GM21786 (cell line): ENCODE data around the gene CYTL1.
"Not testable (repeated sequence)": the region's sequence is repeated elsewhere in the genome, so short reads cannot be mapped to it uniquely, and the experiment has no call there.

Experiments
- ATAC-seq: cut with Tn5 transposase; IDR thresholded peaks from one replicate; pipeline ENCODE4 v1.9.1; 2021; ENCODE audit not compliant: unreplicated experiment

Gene CYTL1

GRCh38 chr4:5019274-5019673 lies at the start of gene CYTL1:
Gene CYTL1, minus strand, starts transcription at chr4:5019458. Its CDS starts 13 bp downstream, at chr4:5019445.
- ATAC-seq, result no peak

GRCh38 chr4:5067908-5068307 lies 48.6 kb upstream of the CYTL1 start:
- no peak for ATAC-seq

GRCh38 chr4:5066968-5067367 lies 47.7 kb upstream of the CYTL1 start:
- not testable (repeated sequence) for ATAC-seq

- no peak for ATAC-seq
Observed at GRCh38 chr4:5066101-5066500, 46.8 kb upstream of the CYTL1 start.

- no peak for ATAC-seq
Observed at GRCh38 chr4:5055411-5055810, 36.2 kb upstream of the CYTL1 start.

- ATAC-seq, result no peak
Observed at GRCh38 chr4:5054532-5054931, 35.3 kb upstream of the CYTL1 start.

GRCh38 chr4:5052726-5053425 lies 33.6 kb upstream of the CYTL1 start:
- no peak for ATAC-seq

GRCh38 chr4:5052204-5052702 lies 33.0 kb upstream of the CYTL1 start:
- no peak for ATAC-seq

GRCh38 chr4:5051278-5052203 lies 32.3 kb upstream of the CYTL1 start, which contains the start of gene STK32B:
Gene STK32B, plus strand, starts transcription at chr4:5051480.
- no peak for ATAC-seq

GRCh38 chr4:5050520-5051277 lies 31.4 kb upstream of the CYTL1 start:
- no peak for ATAC-seq

GRCh38 chr4:5048721-5049120 lies 29.5 kb upstream of the CYTL1 start:
- ATAC-seq, result no peak

- ATAC-seq, result no peak
Observed at GRCh38 chr4:5045097-5045496, 25.8 kb upstream of the CYTL1 start.

- ATAC-seq, result no peak
Observed at GRCh38 chr4:5044341-5044740, 25.1 kb upstream of the CYTL1 start.

- ATAC-seq, result no peak
Observed at GRCh38 chr4:5043579-5043978, 24.3 kb upstream of the CYTL1 start.

GRCh38 chr4:5041699-5042098 lies 22.4 kb upstream of the CYTL1 start:
- no peak for ATAC-seq

GRCh38 chr4:5040856-5041620 lies 21.8 kb upstream of the CYTL1 start:
- ATAC-seq, result no peak

- ATAC-seq, result no peak
Observed at GRCh38 chr4:5039800-5040199, 20.5 kb upstream of the CYTL1 start.

GRCh38 chr4:5037553-5038551 lies 18.6 kb upstream of the CYTL1 start:
- no peak for ATAC-seq

GRCh38 chr4:5036239-5036638 lies 17.0 kb upstream of the CYTL1 start:
- no peak for ATAC-seq
